Stimulated activated naive CD8-positive, alpha-beta T cell treated with anti-CD3 and anti-CD28 coated beads, Interleukin-15, Interleukin-2, amounts not matched to agents 100 ng/mL and 50 ng/mL, for 24 hours (primary cell): ENCODE measurements around the gene MAGIX.
A peak's percentile ranks its signal among the peaks of the same experiment; 100 is the strongest.
"Not testable (repeated sequence)": the region's sequence is repeated elsewhere in the genome, so short reads cannot be mapped to it uniquely, and the experiment has no call there.

Source experiments
- H3K27ac Mint-ChIP-seq: one replicate; pipeline ENCODE4 v1.8.0; 2021; ENCODE audit warnings: mild to moderate bottlenecking, mixed read lengths
- H3K27me3 Mint-ChIP-seq: one replicate; pipeline ENCODE4 v1.8.0; 2021; ENCODE audit warnings: mixed read lengths
- H3K36me3 Mint-ChIP-seq: one replicate; pipeline ENCODE4 v1.8.0; 2021; ENCODE audit warnings: low read depth, mixed read lengths
- H3K4me1 Mint-ChIP-seq: one replicate; pipeline ENCODE4 v1.8.0; 2021; ENCODE audit warnings: low read depth, mixed read lengths
- H3K4me3 Mint-ChIP-seq: one replicate; pipeline ENCODE4 v1.8.0; 2021; ENCODE audit warnings: mild to moderate bottlenecking, mixed read lengths
- H3K9me3 Mint-ChIP-seq: one replicate; pipeline ENCODE4 v1.8.0; 2021; ENCODE audit warnings: mixed read lengths

MAGIX gene

GRCh38 chrX:49148390-49149100, 14.0 kb upstream of the MAGIX start:
- H3K9me3 Mint-ChIP-seq, H3K36me3 Mint-ChIP-seq, H3K4me3 Mint-ChIP-seq, H3K27me3 Mint-ChIP-seq, H3K4me1 Mint-ChIP-seq, H3K27ac Mint-ChIP-seq: not testable (repeated sequence)

- H3K9me3 Mint-ChIP-seq, H3K36me3 Mint-ChIP-seq, H3K27me3 Mint-ChIP-seq, H3K4me1 Mint-ChIP-seq, H3K27ac Mint-ChIP-seq, H3K4me3 Mint-ChIP-seq: not testable (repeated sequence)
Measured at GRCh38 chrX:49149291-49149690, 13.3 kb upstream of the MAGIX start.

DNA sequence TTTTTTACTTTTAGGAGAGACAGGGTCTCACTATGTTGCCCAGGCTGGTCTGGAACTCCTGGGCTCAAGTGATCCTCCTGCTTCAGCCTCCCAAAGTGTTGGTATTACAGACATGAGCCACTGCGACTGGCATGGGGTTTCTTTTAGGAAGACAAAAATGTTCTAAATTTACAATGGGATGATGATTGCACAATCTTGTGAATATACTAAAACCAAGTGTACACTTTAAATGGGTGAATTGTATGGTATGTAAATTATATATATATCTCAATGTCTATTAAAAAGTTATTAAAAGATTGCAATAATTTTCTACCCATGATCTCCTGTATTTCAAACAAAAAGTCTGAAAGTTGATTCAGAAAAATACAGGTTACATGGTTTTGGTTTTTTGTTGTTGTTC, 9.1 kb upstream of the MAGIX start:
- no peak overlapping the region for H3K27ac Mint-ChIP-seq
- no peaks in the 10 kb centered on the region for H3K36me3 Mint-ChIP-seq
- H3K9me3 Mint-ChIP-seq, result no peaks in the 10 kb centered on the region
- H3K4me3 Mint-ChIP-seq, result no peak overlapping the region
- H3K27me3 Mint-ChIP-seq, result no peaks in the 10 kb centered on the region
- H3K4me1 Mint-ChIP-seq, result peaks cover 18% of the 10 kb centered on the region

- Mint-ChIP-seq H3K9me3 (no peaks in the 10 kb centered on the region), H3K27ac (peak overlapping the region; percentile 97), H3K27me3 (no peaks in the 10 kb centered on the region), H3K4me1 (peaks cover 18% of the 10 kb centered on the region), H3K36me3 (no peaks in the 10 kb centered on the region), H3K4me3 (peak overlapping the region; percentile 89)
Measured at GRCh38 chrX:49155243-49155899, 7.2 kb upstream of the MAGIX start.

DNA sequence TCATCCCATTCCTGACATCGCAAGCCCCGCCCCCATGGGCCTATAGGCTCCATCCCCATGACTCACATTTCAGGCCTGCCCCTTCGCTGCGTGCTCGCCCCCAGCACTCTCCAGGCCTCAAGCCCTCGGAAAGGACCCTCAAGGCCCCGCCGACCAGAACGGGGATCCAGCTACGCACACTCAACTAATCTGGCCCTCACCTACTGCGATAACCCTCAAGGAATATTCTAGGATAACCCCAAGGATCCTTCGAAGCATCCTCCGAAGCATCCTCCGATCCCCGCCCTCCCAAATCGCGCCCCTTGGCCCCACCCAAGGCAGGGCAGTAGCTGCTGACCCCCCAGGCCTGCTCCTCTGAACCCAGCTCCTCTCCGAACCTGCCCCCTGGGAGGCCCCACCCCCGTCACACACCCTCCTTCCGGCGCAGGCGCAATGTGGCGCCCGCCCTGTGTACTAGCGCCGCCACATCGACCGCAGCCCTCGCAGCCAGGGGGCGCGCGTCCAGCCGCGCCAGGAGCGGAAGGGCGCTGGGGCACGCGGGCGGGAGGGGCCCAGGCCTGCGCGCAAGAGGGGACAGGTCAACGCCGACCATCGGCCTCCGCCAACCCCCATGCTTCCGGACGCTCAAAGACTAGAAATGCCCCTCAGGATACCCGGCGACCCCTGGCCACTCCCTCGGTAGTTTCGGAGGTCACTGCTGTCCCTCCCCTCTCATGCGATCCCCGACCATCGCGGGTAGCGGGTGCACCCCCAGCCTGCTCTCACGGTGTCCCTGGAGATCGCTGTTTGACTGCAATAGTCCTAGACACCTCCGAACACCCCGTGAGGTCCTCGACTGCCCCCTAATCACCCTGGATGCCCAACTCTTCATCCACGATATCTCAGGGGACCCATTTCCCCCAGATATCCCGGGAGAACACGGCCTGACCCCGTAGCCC, 6.4 kb upstream of the MAGIX start:
- Mint-ChIP-seq H3K27me3 (no peaks in the 10 kb centered on the region), H3K27ac (peak overlapping the region; percentile 97), H3K36me3 (no peaks in the 10 kb centered on the region), H3K9me3 (no peaks in the 10 kb centered on the region), H3K4me3 (peak overlapping the region; percentile 89), H3K4me1 (peaks cover 18% of the 10 kb centered on the region)

GRCh38 chrX:49157194-49157593, 5.4 kb upstream of the MAGIX start:
- Mint-ChIP-seq H3K36me3 (no peaks in the 10 kb centered on the region), H3K27ac (no peak overlapping the region), H3K27me3 (no peaks in the 10 kb centered on the region), H3K9me3 (no peaks in the 10 kb centered on the region), H3K4me3 (no peak overlapping the region), H3K4me1 (peaks cover 18% of the 10 kb centered on the region)

- H3K4me1 Mint-ChIP-seq, result peaks cover 12% of the 10 kb centered on the region
- no peak overlapping the region for H3K27ac Mint-ChIP-seq
- H3K36me3 Mint-ChIP-seq, result no peaks in the 10 kb centered on the region
- no peak overlapping the region for H3K4me3 Mint-ChIP-seq
- H3K27me3 Mint-ChIP-seq, result no peaks in the 10 kb centered on the region
- H3K9me3 Mint-ChIP-seq, result no peaks in the 10 kb centered on the region
Measured at GRCh38 chrX:49160908-49161307, 1.6 kb upstream of the MAGIX start.

DNA sequence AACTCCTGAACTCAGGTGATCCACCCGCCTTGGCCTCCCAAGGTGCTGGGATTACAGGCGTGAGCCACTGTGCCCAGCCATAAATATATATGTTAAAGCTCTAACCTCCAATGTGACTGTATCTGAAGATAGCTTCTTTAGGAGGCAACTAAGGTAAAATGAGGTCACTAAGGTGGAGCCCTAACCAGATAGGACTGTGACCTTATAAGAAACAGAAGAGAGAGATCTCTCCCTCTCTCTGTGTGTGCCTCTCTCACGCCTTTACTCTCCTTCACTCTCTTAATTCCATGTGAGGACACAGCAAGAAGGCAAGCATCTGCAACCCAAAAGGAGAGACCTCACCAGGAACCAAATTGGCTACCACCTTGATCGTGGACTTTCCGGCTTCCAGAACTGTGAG, 926 bp upstream of the MAGIX start:
- Mint-ChIP-seq H3K9me3 (no peaks in the 10 kb centered on the region), H3K27me3 (no peaks in the 10 kb centered on the region), H3K4me1 (peaks cover 11% of the 10 kb centered on the region), H3K27ac (no peak overlapping the region), H3K36me3 (no peaks in the 10 kb centered on the region), H3K4me3 (no peak overlapping the region)

DNA sequence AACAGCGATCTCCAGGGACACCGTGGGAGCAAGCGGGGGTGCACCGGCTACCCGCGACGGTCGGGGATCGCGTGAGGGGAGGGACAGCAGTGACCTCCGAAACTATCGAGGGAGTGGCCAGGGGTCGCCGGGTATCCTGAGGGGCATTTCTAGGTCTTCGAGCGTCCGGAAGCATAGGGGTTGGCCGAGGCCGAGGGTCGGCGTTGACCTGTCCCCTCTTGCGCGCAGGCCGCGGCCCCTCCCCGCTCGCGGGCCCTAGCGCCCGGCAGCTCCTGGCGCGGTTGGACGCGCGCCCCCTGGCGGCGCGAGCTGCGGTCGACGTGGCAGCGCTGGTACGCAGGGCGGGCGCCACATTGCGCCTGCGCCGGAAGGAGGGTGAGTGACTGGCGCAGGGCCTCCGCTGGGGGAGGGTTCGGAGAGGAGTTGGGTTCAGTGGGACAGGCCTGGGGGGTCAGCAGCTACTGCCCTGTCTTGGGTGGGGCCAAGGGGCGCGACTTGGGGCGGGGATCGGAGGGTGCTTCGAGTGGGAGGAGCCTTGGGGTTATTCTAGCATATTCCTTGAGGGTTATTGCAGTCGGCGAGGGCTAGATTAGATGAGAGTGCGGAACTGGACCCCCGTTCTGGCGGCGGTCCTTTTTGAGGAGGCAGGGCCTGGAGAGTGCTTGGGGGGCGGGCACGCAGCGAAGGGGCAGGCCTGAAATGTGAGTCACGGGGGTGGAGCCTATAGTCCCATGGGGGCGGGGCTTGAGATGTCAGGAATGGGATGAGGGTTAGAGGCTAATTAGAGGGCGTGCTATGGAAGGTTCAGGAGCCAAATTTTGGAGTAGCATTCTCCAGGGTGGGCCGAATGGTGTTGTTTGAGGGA, 1.2 kb downstream of the MAGIX start:
- Mint-ChIP-seq H3K9me3 (no peaks in the 10 kb centered on the region), H3K4me3 (peak overlapping the region; percentile 77), H3K27me3 (no peaks in the 10 kb centered on the region)

GRCh38 chrX:49164589-49165360, 2.2 kb downstream of the MAGIX start:
- H3K4me3 Mint-ChIP-seq, result no peak overlapping the region
- H3K27ac Mint-ChIP-seq, result peak overlapping the region; percentile 92
- peaks cover 34% of the 10 kb centered on the region for H3K4me1 Mint-ChIP-seq
- H3K36me3 Mint-ChIP-seq, result no peaks in the 10 kb centered on the region
- H3K27me3 Mint-ChIP-seq, result no peaks in the 10 kb centered on the region
- no peaks in the 10 kb centered on the region for H3K9me3 Mint-ChIP-seq

More for the DNA sequence above, 1.2 kb downstream of the MAGIX start:
- Mint-ChIP-seq H3K36me3 (no peaks in the 10 kb centered on the region), H3K4me1 (peaks cover 28% of the 10 kb centered on the region), H3K27ac (peak overlapping the region; percentile 92)

- H3K4me3 Mint-ChIP-seq, result peak overlapping the region; percentile 89
- H3K9me3 Mint-ChIP-seq, result no peaks in the 10 kb centered on the region
- peaks cover 34% of the 10 kb centered on the region for H3K4me1 Mint-ChIP-seq
Measured at GRCh38 chrX:49165901-49166881, 3.6 kb downstream of the MAGIX start.

DNA sequence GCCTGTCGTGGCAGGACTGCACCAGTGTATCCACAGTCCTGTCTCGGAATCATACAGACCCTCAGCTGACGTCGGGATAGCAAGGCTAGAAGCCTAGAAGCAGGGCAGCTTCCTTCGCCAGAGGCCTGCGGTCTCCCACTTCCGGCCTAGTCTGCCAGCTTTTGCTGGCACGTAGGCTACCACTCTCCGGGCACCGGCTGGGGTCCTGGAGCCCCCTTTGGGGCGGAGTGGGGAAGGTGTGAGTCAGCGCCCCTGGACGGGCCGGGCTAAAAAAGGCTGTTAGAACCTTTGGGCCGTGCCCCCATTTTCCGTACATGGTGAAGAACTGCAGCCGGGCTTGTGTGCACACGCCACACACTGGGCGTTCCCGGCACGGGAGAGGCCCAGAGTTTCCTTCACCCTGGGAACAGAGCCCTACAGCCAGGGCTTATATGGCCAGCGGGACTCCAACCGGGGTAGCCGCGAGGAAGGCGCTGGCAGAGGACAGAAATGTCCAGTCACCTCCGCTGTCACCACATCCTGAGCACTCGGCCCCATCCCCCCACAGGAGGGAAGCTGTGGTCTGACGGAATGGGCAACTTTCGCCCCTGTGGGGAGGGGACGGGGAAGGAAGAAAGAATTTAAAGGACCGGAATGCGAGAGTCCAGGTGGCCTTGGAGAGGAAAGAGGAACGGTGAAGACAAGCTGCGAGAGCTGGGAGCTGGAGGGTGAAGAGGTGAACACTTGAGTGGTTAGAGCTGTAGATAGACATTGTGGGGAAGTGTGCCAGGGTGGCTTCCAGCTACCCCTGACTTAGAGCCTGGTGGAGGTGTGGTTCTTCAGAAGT, 4.6 kb downstream of the MAGIX start:
- H3K4me1 Mint-ChIP-seq, result peaks cover 37% of the 10 kb centered on the region

More at GRCh38 chrX:49165901-49166881, 3.6 kb downstream of the MAGIX start:
- no peaks in the 10 kb centered on the region for H3K27me3 Mint-ChIP-seq
- peak overlapping the region; percentile 97 for H3K27ac Mint-ChIP-seq
- no peaks in the 10 kb centered on the region for H3K36me3 Mint-ChIP-seq

More for the DNA sequence above, 4.6 kb downstream of the MAGIX start:
- H3K4me3 Mint-ChIP-seq, result peak overlapping the region; percentile 89
- no peaks in the 10 kb centered on the region for H3K9me3 Mint-ChIP-seq
- no peaks in the 10 kb centered on the region for H3K36me3 Mint-ChIP-seq
- peak overlapping the region; percentile 97 for H3K27ac Mint-ChIP-seq
- no peaks in the 10 kb centered on the region for H3K27me3 Mint-ChIP-seq
